ENCODE results near the gene AFF3.

AFF3 gene

DNA sequence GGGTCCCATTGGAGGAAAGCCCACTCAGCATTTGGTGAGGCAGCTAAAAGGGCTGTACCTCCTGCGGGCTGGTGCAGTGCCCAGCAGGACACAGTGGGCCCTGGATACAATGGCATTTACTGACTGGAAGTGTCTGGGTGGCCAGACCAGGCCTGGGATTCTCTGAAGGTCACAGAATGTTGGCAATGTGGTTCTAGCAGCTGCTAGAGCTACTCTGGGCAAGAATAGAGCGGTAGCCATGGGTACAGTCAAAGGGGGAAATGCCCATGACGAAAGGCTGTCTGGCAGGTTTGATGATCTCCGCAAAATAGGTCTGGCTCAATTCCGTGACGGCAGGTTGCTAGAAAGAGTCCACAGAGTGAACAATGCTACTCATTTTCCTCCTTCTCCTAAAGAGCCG lies 241.8 kb downstream of the AFF3 start:
- DNase-seq = no peak
- Mint-ChIP-seq H3K27me3 (ENCODE audit: low read depth, poor library complexity) (peaks cover 3% of the 10 kb centered on the region), H3K4me3 (no peak overlapping the region), H3K36me3 (ENCODE audit: low read depth) (peaks cover 40% of the 10 kb centered on the region), H3K27ac (peak overlapping the region; percentile 44), H3K4me1 (peaks cover 41% of the 10 kb centered on the region), H3K9me3 (no peaks in the 10 kb centered on the region)
- TF ChIP-seq, protein P1, sequence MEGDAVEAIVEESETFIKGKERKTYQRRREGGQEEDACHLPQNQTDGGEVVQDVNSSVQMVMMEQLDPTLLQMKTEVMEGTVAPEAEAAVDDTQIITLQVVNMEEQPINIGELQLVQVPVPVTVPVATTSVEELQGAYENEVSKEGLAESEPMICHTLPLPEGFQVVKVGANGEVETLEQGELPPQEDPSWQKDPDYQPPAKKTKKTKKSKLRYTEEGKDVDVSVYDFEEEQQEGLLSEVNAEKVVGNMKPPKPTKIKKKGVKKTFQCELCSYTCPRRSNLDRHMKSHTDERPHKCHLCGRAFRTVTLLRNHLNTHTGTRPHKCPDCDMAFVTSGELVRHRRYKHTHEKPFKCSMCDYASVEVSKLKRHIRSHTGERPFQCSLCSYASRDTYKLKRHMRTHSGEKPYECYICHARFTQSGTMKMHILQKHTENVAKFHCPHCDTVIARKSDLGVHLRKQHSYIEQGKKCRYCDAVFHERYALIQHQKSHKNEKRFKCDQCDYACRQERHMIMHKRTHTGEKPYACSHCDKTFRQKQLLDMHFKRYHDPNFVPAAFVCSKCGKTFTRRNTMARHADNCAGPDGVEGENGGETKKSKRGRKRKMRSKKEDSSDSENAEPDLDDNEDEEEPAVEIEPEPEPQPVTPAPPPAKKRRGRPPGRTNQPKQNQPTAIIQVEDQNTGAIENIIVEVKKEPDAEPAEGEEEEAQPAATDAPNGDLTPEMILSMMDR (IDR thresholded peaks at IDR 0.05) = no peak

DNA sequence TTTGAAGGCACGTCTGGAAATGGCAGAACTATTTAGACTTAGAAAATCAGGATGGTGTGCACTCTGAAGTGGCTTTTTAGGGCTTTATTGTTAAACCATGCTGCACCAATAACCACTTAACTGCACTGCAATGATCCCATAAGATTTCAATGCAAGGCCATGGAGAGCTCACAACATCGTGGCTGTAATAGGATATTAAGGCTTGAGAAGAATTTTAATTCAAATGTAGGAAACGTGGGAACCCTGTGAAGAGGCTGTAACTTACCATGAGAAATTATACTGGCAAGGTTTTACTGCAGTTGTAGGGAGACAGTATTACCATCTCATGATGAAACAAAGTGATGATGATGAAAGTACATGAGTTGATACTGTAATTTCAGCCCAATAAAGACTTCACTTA lies 242.5 kb downstream of the AFF3 start:
- H3K27me3 Mint-ChIP-seq (ENCODE audit: low read depth, poor library complexity) = peaks cover 2% of the 10 kb centered on the region
- TF ChIP-seq, protein P1 (IDR thresholded peaks at IDR 0.05) = no peak
- no peak overlapping the region for H3K27ac Mint-ChIP-seq
- H3K4me1 Mint-ChIP-seq = peaks cover 34% of the 10 kb centered on the region
- no peak overlapping the region for H3K4me3 Mint-ChIP-seq
- peaks cover 46% of the 10 kb centered on the region for H3K36me3 Mint-ChIP-seq (ENCODE audit: low read depth)
- no peaks in the 10 kb centered on the region for H3K9me3 Mint-ChIP-seq
- DNase-seq = no peak

DNA sequence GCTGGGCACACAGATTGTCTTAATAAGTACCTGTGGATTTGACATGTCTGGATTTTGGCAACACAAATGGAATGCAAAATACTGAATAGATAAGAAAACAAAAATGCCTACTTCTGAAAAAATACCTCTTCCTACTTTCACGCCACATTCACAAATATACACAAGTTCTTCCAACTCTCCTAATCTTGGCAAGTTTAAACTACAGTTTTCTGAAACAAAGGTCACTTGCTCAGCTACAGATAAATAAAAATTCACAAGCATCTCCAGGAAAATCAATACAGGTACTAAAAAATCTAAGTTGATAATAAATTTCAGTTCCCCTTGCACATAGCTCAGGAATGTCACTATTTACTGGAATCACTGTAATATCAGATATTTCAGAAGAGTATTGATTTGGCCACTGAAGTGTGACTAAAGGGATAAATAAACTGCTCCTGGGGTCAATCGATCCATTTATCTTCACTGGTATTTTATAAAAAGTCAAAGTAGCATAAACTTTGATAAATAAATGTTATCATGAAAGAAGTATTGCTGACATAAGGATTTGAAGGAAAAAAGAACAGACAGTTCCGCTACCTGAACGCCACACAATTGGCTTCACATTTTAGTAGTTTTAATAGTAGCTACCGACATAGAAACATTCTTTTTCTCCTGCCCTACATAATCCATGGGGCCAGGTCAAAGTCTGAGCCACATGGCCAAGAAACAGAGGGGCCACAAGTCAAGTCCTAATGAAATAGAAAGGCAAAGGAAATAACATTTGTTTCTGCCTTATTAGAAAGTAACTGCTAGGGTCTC lies 243.1 kb downstream of the AFF3 start:
- no peak for DNase-seq
- H3K27ac Mint-ChIP-seq = peak overlapping the region; percentile 6
- peaks cover 49% of the 10 kb centered on the region for H3K36me3 Mint-ChIP-seq (ENCODE audit: low read depth)
- no peak overlapping the region for H3K4me3 Mint-ChIP-seq
- TF ChIP-seq, protein P1 (IDR thresholded peaks at IDR 0.05) = no peak
- no peaks in the 10 kb centered on the region for H3K27me3 Mint-ChIP-seq (ENCODE audit: low read depth, poor library complexity)
- H3K9me3 Mint-ChIP-seq = no peaks in the 10 kb centered on the region
- peaks cover 28% of the 10 kb centered on the region for H3K4me1 Mint-ChIP-seq

DNA sequence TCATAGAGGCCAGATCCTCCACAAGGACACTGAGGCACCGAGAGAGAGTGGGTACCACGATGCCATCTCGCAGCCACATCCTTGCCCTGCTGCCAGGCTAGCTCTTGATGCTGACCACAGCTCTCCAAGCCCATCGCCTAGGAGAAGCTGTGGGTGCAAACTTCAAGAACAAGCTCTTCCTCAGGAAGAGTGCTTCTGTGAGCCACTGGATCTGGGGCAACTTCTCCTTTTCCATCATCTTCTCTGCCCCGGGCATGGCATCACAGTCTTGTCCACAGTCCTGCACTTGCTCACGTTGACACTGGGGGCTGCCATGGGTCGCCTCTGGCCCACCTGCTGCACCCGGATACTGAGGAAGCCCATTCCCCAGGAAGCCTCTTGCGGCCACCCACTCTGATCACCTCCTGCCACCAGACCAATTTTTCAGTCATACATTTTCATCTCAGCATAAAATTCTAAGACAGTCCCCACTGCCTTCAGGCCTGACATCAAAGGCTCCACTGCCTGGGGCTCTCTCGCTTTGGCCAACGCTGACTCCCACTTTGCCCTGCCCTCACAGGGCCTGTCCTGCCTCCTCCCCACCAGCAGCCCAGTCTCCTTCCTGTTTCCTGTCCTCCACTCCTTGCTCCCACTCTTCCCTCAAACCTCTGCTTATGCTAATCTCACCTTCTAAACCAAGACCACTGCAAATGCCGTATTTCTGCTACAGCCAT lies 243.9 kb downstream of the AFF3 start:
- no peaks in the 10 kb centered on the region for H3K27me3 Mint-ChIP-seq (ENCODE audit: low read depth, poor library complexity)
- H3K4me3 Mint-ChIP-seq = no peak overlapping the region
- TF ChIP-seq, protein P1 (IDR thresholded peaks at IDR 0.05) = no peak
- H3K27ac Mint-ChIP-seq = peak overlapping the region; percentile 6
- H3K4me1 Mint-ChIP-seq = peaks cover 26% of the 10 kb centered on the region
- peaks cover 3% of the 10 kb centered on the region for H3K9me3 Mint-ChIP-seq
- peaks cover 53% of the 10 kb centered on the region for H3K36me3 Mint-ChIP-seq (ENCODE audit: low read depth)
- no peak for DNase-seq

DNA sequence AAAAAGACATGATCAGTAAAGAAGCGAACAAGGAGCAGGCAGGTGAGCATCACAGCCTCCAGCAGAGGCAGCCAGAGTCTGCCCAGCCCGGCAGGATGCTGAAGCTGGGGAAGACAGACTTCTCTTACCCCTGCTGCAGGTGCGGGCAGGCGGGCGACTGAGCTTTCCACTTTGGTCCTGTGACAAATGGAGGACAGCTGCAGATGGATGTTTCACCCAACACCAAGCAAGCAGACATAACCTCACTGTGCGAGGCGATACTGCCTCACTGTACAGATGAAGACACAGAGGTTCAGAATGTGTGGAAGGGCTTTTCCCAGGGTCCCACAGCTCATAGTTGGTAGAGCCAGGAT lies 251.0 kb downstream of the AFF3 start:
- TF ChIP-seq, protein P1 (IDR thresholded peaks at IDR 0.05) = no peak
- peak overlapping the region; percentile 87 for H3K27ac Mint-ChIP-seq
- no peak overlapping the region for H3K4me3 Mint-ChIP-seq
- H3K36me3 Mint-ChIP-seq (ENCODE audit: low read depth) = peaks cover 23% of the 10 kb centered on the region
- no peak for DNase-seq
- H3K9me3 Mint-ChIP-seq = peaks cover 3% of the 10 kb centered on the region
- H3K4me1 Mint-ChIP-seq = peaks cover 59% of the 10 kb centered on the region
- H3K27me3 Mint-ChIP-seq (ENCODE audit: low read depth, poor library complexity) = peaks cover 3% of the 10 kb centered on the region
